NCI-H69 (cell line): Measurements from ENCODE around the gene SHB.
"Not testable (repeated sequence)": the region's sequence is repeated elsewhere in the genome, so short reads cannot be mapped to it uniquely, and the experiment has no call there.

Source experiments
- DNase-seq: peaks from one replicate; lab custom pipeline; 2025; lab: John Stamatoyannopoulos, UW

SHB gene

GRCh38 chr9:37917801-37918664, 151.0 kb downstream of the SHB start:
- DNase-seq: no peak

GRCh38 chr9:37917313-37917731, 151.7 kb downstream of the SHB start:
- no peak for DNase-seq

DNA sequence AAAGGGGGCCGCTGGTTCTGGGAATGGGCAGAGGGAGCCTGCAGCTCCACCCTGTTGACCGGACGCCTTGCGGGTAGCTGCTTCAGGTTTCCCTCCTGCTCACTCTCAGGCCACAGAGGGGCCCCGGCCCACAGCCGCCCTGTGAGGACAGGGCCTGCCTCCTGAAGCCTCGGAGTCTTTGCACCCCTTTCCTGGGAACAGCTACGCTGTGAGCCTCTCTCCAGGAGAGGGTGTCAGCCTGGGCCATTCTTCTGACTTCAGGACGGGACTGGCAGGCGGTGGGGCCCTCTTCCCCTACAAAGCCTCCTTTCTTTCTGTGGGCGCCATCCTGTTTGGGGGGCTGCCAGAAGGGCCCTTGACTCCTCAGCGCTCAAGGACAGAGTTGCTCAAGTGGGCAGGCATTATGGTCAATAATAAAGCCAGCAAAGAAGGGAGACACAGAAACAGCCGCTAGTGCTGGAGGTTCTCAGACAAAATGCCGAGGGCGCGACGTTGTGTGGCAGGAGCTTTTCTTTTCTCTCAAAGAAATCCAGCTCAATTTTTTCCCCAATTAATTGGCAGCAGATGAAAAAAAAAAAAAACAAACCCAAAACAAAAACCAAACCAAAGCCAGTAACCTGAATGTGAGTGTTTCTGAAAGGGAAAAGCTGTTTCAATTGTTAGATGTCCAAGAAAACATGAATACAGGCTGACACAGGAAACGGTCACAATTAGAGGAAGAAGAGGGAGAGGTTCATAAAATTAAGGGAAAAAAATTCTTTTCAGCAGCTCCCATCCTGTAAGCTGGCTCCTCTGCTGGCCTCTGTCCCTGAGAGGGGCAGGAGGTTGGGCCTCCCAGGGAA, 152.3 kb downstream of the SHB start:
- DNase-seq: no peak

- DNase-seq: no peak
Observed at GRCh38 chr9:37915911-37916470, 153.0 kb downstream of the SHB start.

- no peak for DNase-seq
Observed at GRCh38 chr9:37914701-37915358, 154.2 kb downstream of the SHB start.

DNA sequence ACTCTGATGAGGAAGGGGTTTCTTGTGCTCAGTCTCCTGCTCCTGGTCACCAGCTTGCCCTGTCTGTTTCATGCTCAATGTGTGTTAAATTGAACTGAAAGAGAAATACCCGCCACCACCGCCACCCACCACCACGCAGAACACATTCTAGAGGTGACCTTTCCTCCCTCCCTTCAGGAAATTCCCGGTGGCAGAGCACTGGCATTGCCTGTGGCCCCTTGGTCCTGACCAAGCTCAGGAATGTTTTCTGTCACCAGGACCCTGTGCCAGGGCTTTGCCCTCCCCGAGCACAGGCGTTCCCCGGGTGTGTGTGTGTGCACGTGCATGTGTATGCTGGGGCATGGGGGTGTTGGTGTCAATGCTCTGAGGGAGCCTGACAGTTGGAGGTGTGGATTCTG, 154.9 kb downstream of the SHB start:
- no peak for DNase-seq

DNA sequence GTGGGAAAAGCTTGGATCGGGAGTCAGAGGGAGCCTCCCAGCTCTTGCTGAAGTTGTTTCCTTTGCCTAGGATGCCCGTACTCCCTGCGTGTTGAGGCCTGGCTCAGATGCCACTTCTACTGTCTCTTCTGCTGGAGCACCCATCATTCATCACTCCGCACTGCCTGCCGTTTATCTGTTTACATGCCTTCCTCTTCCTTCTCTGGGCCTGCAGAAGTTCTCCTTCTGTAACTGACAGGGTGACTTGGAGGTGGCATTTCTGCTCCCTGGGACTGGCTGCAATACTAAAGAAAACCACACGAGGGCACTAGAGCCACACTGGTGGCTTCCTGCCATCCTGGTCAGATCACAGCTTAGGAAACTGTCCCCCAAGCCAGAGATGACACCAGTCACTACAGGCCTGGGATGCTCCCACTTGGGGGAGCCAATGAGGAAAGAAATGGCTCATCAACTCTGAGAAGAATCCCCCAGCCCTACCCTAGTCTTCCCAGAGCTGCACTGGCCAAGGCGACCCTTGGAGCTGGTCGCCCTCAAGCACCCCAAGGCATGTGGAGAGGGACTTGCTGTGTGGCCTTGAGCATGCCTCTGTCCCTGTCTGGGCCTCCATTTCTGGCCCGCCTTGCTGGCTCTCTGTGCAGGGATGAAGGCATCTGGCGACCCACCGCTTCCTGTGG, 155.4 kb downstream of the SHB start:
- peak; percentile 82 for DNase-seq

- DNase-seq: no peak
Observed at GRCh38 chr9:37911271-37911681, 157.8 kb downstream of the SHB start.

DNA sequence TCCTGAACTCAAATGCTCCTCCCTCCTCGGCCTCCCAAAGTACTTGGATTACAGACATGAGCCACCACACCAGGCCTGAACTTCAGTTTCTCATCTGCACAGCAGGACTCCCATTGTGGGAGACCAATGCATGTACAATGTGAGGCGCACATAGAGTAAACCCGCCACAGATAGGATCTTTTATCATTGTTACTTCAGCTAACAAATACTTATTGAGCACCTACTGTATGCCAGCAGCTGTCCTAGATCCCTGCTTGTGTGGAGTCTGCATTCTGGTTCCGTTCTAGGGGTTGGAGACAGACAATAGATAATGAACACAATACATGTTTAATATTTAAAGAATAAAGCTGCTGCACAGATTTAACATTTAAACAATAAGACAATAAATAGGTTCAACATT, 158.8 kb downstream of the SHB start:
- DNase-seq: no peak

GRCh38 chr9:37909836-37910235, 159.2 kb downstream of the SHB start:
- not testable (repeated sequence) for DNase-seq

DNA sequence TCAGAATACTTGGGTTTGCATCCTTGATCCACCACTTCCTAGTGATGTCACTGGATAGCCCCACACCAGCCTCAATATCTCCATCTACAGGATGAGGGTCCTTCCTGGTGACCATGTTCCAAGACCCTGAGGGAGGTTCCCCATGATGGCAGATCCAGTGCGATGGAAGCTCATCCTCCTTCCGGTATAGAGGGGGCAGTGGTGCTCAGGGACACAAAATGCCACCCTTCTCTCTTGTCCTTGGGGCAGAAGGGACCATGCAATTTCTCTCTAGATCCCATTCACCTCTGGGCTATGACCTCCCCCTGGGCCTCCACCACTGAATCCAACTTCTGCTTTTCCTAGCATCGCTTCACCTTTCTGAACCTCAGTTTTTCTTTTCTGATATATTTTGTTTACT, 159.7 kb downstream of the SHB start:
- DNase-seq: no peak

DNA sequence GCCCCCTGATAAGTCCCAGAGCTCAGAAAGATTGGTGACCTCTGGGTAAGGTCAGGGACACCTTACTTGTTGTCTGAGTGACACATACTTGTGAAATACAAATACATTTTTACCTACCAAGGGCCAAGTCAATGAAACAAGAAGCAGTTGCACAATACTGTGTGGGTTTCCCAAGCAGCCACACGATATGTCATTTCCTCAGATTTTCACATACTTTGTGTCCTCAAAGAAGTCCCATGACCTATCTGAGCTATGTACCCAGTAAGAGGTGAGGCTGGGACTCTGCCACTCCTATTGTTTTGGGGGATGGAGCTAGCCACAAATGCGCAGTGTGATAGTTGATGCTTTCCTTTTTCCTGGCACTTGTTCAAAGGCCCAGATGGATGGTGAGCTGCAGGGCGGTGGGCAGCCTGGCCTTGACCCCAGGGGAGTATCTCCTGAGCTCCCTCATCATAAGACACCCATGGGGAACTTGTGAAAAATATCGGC, 160.3 kb downstream of the SHB start:
- no peak for DNase-seq

- DNase-seq: no peak
Observed at GRCh38 chr9:37908283-37908682, 160.7 kb downstream of the SHB start.

GRCh38 chr9:37906312-37907239, 162.5 kb downstream of the SHB start:
- DNase-seq: no peak

DNA sequence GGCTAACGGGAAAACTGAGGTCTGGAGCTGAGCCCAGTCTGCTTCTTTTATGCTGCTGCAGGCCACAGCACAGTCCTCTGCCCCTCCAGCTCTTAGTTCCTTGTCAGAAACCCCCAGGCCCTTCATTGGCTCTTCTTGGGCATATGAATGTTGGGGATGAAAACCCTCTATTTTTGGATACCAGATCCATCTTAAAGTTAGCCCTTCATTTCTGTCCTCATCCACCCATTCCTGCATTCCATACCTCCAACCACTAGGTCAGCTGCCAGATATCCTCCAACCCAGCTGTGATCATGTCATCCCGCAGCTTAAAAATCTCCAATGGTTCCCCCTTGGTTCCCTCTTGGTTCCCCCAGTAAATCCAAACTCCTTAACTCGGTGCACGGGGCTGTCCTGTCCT, 163.3 kb downstream of the SHB start:
- DNase-seq: no peak

GRCh38 chr9:37905131-37905505, 163.9 kb downstream of the SHB start:
- DNase-seq: peak; percentile 72

GRCh38 chr9:37904445-37905130, 164.4 kb downstream of the SHB start:
- DNase-seq: peak; percentile 83

GRCh38 chr9:37903647-37904444, 165.2 kb downstream of the SHB start, which contains the start of gene SLC25A51:
TSS of gene SLC25A51 (minus strand) at chr9:37904127. CDS start at chr9:37888550, 15,577 bp downstream.
- peak; percentile 99 for DNase-seq
